Colonic mucosa (tissue), 4 donors: ENCODE results near the gene PIAS1. TPM values are rescaled to one million over a fixed set of nuclear protein-coding genes. Genes with fewer than 3 reads are reported as not detected.
"Not testable (repeated sequence)": the region's sequence is repeated elsewhere in the genome, so short reads cannot be mapped to it uniquely, and the experiment has no call there.

Experiments
- DNase-seq: peaks from one replicate; pipeline ENCODE4 v3.0.0-alpha.2; 2020
- H3K27ac ChIP-seq: fragments of 200-600 bp; one replicate; pipeline ENCODE4 v1.8.0; 2021
- H3K27me3 ChIP-seq: fragments of 200-600 bp; one replicate; pipeline ENCODE4 v1.8.0; 2021
- H3K36me3 ChIP-seq: fragments of 200-600 bp; one replicate; pipeline ENCODE4 v1.8.0; 2021
- H3K4me1 ChIP-seq: fragments of 200-600 bp; one replicate; pipeline ENCODE4 v1.8.0; 2021; ENCODE audit warnings: mild to moderate bottlenecking
- H3K4me3 ChIP-seq: fragments of 200-600 bp; one replicate; pipeline ENCODE4 v1.8.0; 2021
- H3K9ac ChIP-seq, 2 donors: one replicate each; pipeline ENCODE4 v1.7.0; 2013; ENCODE audit warnings: control low read depth in 2 of 2, low read depth in 2 of 2, low read length in 2 of 2
- H3K9me3 ChIP-seq: fragments of 200-600 bp; one replicate; pipeline ENCODE4 v1.8.0; 2021
- CTCF ChIP-seq: fragments of 200-600 bp; IDR thresholded peaks from one replicate; pipeline ENCODE4 v1.8.0; 2022; ENCODE audit warnings: antibody characterized with exemption, mild to moderate bottlenecking
- intact Hi-C: fragments of 100-400 bp; cut with DNase I; formaldehyde crosslinking; loops from one replicate; pipeline ENCODE4 v1.14.1; 2022
- total RNA-seq, 2 donors: library from RNA; stranded (reverse); fragmentation: NEBNext Ultra II Directional in 1 of 2; extraction: Animal tissue kit (Norgen Biotek cat#: 25700) in 1 of 2; gene quantifications; one replicate each; pipeline ENCODE4 v1.2.1, GENCODE V29; 2021
- donor health status: healthy.
- donor health status: DM: no; HTN: no; CAD: no.
- donor health status: DM: no; HTN: no; CAD: no.

Gene PIAS1
- total RNA-seq, 2 donors from 2014 or later, result 26.6 to 33.0 TPM

- H3K36me3 ChIP-seq, result no peaks in the 10 kb centered on the region
- DNase-seq, result no peak
- no peak overlapping the region for H3K4me3 ChIP-seq
- TF ChIP-seq CTCF, result no peak
- H3K4me1 ChIP-seq, result no peaks in the 10 kb centered on the region
- H3K27me3 ChIP-seq, result no peaks in the 10 kb centered on the region
- no peak overlapping the region for H3K9ac ChIP-seq
- H3K27ac ChIP-seq, result no peak overlapping the region
- no peaks in the 10 kb centered on the region for H3K9me3 ChIP-seq
- intact Hi-C loops, result no loop called here
Measured at GRCh38 chr15:68163191-68163590, 109.1 kb downstream of the PIAS1 start.

- Histone ChIP-seq H3K9me3 (no peaks in the 10 kb centered on the region), H3K4me1 (no peaks in the 10 kb centered on the region), H3K36me3 (no peaks in the 10 kb centered on the region), H3K4me3 (no peak overlapping the region), H3K9ac (no peak overlapping the region), H3K27ac (no peak overlapping the region), H3K27me3 (no peaks in the 10 kb centered on the region)
- intact Hi-C loops, result no loop called here
- no peak for DNase-seq
- no peak for TF ChIP-seq CTCF
Measured at GRCh38 chr15:68166847-68167246, 112.7 kb downstream of the PIAS1 start.

- H3K4me1 ChIP-seq, H3K36me3 ChIP-seq, intact Hi-C loops: not testable (repeated sequence)
Measured at GRCh38 chr15:68172037-68172436, 117.9 kb downstream of the PIAS1 start.

GRCh38 chr15:68173119-68173518, 119.0 kb downstream of the PIAS1 start:
- DNase-seq, result no peak
- H3K4me1 ChIP-seq, result no peaks in the 10 kb centered on the region
- no peaks in the 10 kb centered on the region for H3K27me3 ChIP-seq
- intact Hi-C loops, result no loop called here
- H3K9me3 ChIP-seq, result no peaks in the 10 kb centered on the region
- H3K27ac ChIP-seq, result no peak overlapping the region
- peaks cover 4% of the 10 kb centered on the region for H3K36me3 ChIP-seq
- H3K4me3 ChIP-seq, result no peak overlapping the region
- no peak overlapping the region for H3K9ac ChIP-seq
- TF ChIP-seq CTCF, result no peak

More at GRCh38 chr15:68172037-68172436, 117.9 kb downstream of the PIAS1 start:
- H3K9me3 ChIP-seq, H3K4me3 ChIP-seq, H3K9ac ChIP-seq, H3K27ac ChIP-seq, H3K27me3 ChIP-seq, DNase-seq: not testable (repeated sequence)

GRCh38 chr15:68175526-68175925, 121.4 kb downstream of the PIAS1 start:
- no peaks in the 10 kb centered on the region for H3K9me3 ChIP-seq
- no peak overlapping the region for H3K27ac ChIP-seq
- intact Hi-C loops, result no loop called here
- H3K36me3 ChIP-seq, result peaks cover 4% of the 10 kb centered on the region
- no peak overlapping the region for H3K9ac ChIP-seq
- no peaks in the 10 kb centered on the region for H3K4me1 ChIP-seq
- no peaks in the 10 kb centered on the region for H3K27me3 ChIP-seq
- no peak overlapping the region for H3K4me3 ChIP-seq
- no peak for DNase-seq
- no peak for TF ChIP-seq CTCF

GRCh38 chr15:68176601-68177000, 122.5 kb downstream of the PIAS1 start:
- intact Hi-C loops, result no loop called here
- no peak overlapping the region for H3K4me3 ChIP-seq
- peaks cover 4% of the 10 kb centered on the region for H3K36me3 ChIP-seq
- no peak for DNase-seq
- no peaks in the 10 kb centered on the region for H3K9me3 ChIP-seq
- no peaks in the 10 kb centered on the region for H3K4me1 ChIP-seq
- H3K27ac ChIP-seq, result no peak overlapping the region
- H3K9ac ChIP-seq, result no peak overlapping the region
- TF ChIP-seq CTCF, result no peak
- H3K27me3 ChIP-seq, result no peaks in the 10 kb centered on the region
